ENCODE data around the gene DNAJA3. TPM values are rescaled to one million over a fixed set of nuclear protein-coding genes. Genes with fewer than 3 reads are reported as not detected.
A peak's percentile ranks its signal among the peaks of the same experiment; 100 is the strongest.

The DNAJA3 gene
- total and polyA plus RNA-seq, 2 of the 4 experiments (the other 2 are of a cell fraction), result 38.0 to 40.2 TPM

GRCh38 chr16:4486126-4486893 lies 60.6 kb downstream of the DNAJA3 start (continued):
- no peak for TF ChIP-seq POLR2A (IDR thresholded peaks at IDR 0.05; ENCODE audit: low read depth, low read length)

GRCh38 chr16:4487955-4488498 lies 62.4 kb downstream of the DNAJA3 start:
- CTCF ChIA-PET, result interaction anchor here (0.7 kb wide), 1 partner anchor 14 kb away, joined by 5 read pairs; no protein-coding TSS in a partner anchor
- Histone ChIP-seq H3K79me1 (ENCODE audit: low read depth in 1 of 2, low read length in 2 of 2) (peaks cover 39 to 73% of the 10 kb centered on the region in 2 experiments), H4K5ac (ENCODE audit: low read depth, low read length) (no peak overlapping the region)

More at GRCh38 chr16:4487955-4488498, 62.4 kb downstream of the DNAJA3 start:
- Histone ChIP-seq H2AK5ac (ENCODE audit: low read depth, low read length) (no peak overlapping the region), H3K9ac (ENCODE audit: low read depth, low read length) (no peak overlapping the region), H3K23ac (ENCODE audit: low read depth, low read length) (0 out of 2 replicates have a peak overlapping the region, but pooled peaks have one; percentile 76), H3K4me1 (ENCODE audit: control insufficient read depth, insufficient read depth, low read length) (peaks cover 15% of the 10 kb centered on the region), H2BK15ac (ENCODE audit: low read depth, low read length) (peak overlapping the region; percentile 41; the same call in 1 of the 3 replicates), H3K27me3 (ENCODE audit: control insufficient read depth, insufficient read depth, low read length) (no peaks in the 10 kb centered on the region), H3K36me3 (ENCODE audit: control insufficient read depth, insufficient read depth, low read length) (peaks cover 3% of the 10 kb centered on the region; the same call in 1 of the 2 replicates), H2AK9ac (replicated peaks; ENCODE audit: low read depth, low read length, poor library complexity) (no peak overlapping the region), H3K9me3 (ENCODE audit: control insufficient read depth, insufficient read depth, low read length) (no peaks in the 10 kb centered on the region), H4K20me1 (ENCODE audit: insufficient read depth, low read length) (peaks cover 5% of the 10 kb centered on the region; the same call in 1 of the 2 replicates), H3K18ac (ENCODE audit: low read depth, low read length) (no peak overlapping the region), H2AFZ (replicated peaks; ENCODE audit: low read length, poor library complexity) (no peak overlapping the region), H3K9me1 (ENCODE audit: insufficient read depth, low read length) (peaks cover 20% of the 10 kb centered on the region), H4K91ac (ENCODE audit: insufficient read depth, low read depth, low read length) (no peak overlapping the region), H3K4me2 (ENCODE audit: low read depth, low read length) (no peak overlapping the region), H4K8ac (ENCODE audit: low read depth in 2 of 2, low read length in 2 of 2) (no peak overlapping the region), H3K27ac (ENCODE audit: insufficient read depth, low read length) (no peak overlapping the region), H3K4me3 (ENCODE audit: insufficient read depth, low read depth, low read length) (no peak overlapping the region), H3K14ac (replicated peaks; ENCODE audit: low read depth, low read length) (peak overlapping the region; percentile 86; the same call in 1 of the 2 replicates), H3K56ac (ENCODE audit: extremely low read depth, insufficient read depth, low read length) (no peak overlapping the region), H2BK5ac (ENCODE audit: low read depth, low read length, poor library complexity, severe bottlenecking) (peak overlapping the region; percentile 88), H2BK20ac (ENCODE audit: low read depth, low read length) (peak overlapping the region; percentile 62; the same call in 1 of the 2 replicates), H3K4ac (ENCODE audit: low read depth, low read length) (peak overlapping the region; percentile 48; the same call in 1 of the 2 replicates), H2BK120ac (ENCODE audit: low read depth, low read length) (peak overlapping the region; percentile 92; the same call in 1 of the 2 replicates)
- dilution Hi-C loops (cut with HindIII; ENCODE audit: low sequenced_read_pairs, unreplicated experiment), result no loop called here
- ATAC-seq (ENCODE audit: low read depth), result no peak; the same call in 1 of the 2 replicates
- WGBS, 2 experiments (ENCODE audit: extremely low coverage in 2 of 2, insufficient read length in 1 of 2), result no CpG with 5 or more reads among the region's 5 CpGs
- BruUV-seq (replicated peaks), result no TSS peak
- in situ Hi-C loops (cut with MboI; ENCODE audit: low sequenced_read_pairs), result no loop called here
- peak; percentile 62 for DNase-seq
- POLR2A ChIA-PET (ENCODE audit: unreplicated experiment), result interaction anchor here (1.3 kb wide), 1 partner anchor 460 kb away, joined by 6 read pairs; no protein-coding TSS in a partner anchor
- TF ChIP-seq CEBPB (IDR thresholded peaks at IDR 0.05; ENCODE audit: low read depth, low read length) (peak; percentile 80), CTCF (conservative IDR thresholded peaks at IDR 0.05; ENCODE audit: low read depth, low read length) (no peak)
- intact Hi-C loops (cut with micrococcal nuclease), result no loop called here
